ENCODE measurements around the gene PAN2. TPM values are rescaled to one million over a fixed set of nuclear protein-coding genes. Genes with fewer than 3 reads are reported as not detected.

Gene PAN2
- total RNA-seq, 4 donors from 2014 or later: 95.7 to 148 (median 134) TPM

DNA sequence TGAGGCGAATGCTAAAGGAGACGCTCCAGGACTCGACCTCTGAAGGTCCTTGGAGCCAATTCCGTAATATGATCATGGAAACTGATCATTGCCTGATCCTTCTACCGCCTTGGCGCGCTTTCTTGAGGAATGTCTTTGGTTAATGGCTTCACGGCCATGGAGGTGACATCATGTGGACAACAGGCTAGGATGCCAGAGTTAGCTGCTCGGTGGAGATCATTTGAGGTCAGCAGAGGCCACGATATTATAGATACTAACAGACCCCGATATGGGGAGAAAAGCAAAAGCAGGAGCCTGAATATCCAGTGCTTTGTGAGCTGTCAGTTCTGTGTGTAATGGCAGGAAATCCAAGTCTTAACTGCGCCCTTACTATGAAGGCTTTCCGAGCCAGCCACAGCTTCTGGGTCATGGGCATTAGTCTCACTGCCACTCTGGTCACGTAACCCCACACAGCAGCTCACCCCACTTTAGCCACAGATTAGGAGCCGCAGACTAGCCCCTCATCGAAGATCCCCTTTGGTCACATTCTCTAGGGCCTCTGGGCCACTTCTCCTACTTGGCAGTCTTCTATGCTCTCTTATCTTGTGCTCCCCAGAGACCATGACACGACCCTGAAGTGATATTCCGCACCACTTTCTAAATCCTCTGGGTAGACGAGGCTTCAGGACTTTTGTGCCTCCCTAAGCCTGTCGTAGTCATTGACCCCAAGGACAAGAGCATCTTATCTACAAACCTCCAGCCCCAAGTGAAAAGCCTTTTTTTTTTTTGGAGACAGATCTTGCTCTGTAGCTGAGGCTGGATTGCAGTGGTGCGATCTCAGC lies 32.9 kb downstream of the PAN2 start:
- DNase-seq: no peak
- H3K4me3 ChIP-seq (replicated peaks in 1 of 3): peak overlapping the region in 2 of 3 donors; percentile 70 to 86
- TF ChIP-seq POLR2A (IDR thresholded peaks at IDR 0.05): no peak
- TF ChIP-seq, protein P1, sequence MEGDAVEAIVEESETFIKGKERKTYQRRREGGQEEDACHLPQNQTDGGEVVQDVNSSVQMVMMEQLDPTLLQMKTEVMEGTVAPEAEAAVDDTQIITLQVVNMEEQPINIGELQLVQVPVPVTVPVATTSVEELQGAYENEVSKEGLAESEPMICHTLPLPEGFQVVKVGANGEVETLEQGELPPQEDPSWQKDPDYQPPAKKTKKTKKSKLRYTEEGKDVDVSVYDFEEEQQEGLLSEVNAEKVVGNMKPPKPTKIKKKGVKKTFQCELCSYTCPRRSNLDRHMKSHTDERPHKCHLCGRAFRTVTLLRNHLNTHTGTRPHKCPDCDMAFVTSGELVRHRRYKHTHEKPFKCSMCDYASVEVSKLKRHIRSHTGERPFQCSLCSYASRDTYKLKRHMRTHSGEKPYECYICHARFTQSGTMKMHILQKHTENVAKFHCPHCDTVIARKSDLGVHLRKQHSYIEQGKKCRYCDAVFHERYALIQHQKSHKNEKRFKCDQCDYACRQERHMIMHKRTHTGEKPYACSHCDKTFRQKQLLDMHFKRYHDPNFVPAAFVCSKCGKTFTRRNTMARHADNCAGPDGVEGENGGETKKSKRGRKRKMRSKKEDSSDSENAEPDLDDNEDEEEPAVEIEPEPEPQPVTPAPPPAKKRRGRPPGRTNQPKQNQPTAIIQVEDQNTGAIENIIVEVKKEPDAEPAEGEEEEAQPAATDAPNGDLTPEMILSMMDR (IDR thresholded peaks at IDR 0.05): no peak
- peaks cover 41 to 50% of the 10 kb centered on the region in 2 donors for H3K4me1 ChIP-seq
- intact Hi-C loops (cut with DNase I): no loop called here
- H3K9me3 ChIP-seq: no peaks in the 10 kb centered on the region
- H3K36me3 ChIP-seq: peaks cover 0 to 4% of the 10 kb centered on the region in 2 donors
- no peaks in the 10 kb centered on the region for H3K27me3 ChIP-seq
- peak overlapping the region; percentile 90 to 97 (median 91) for H3K27ac ChIP-seq
- WGBS, 2 donors: 36 to 41% methylated on average over 21 of the region's 21 CpGs

DNA sequence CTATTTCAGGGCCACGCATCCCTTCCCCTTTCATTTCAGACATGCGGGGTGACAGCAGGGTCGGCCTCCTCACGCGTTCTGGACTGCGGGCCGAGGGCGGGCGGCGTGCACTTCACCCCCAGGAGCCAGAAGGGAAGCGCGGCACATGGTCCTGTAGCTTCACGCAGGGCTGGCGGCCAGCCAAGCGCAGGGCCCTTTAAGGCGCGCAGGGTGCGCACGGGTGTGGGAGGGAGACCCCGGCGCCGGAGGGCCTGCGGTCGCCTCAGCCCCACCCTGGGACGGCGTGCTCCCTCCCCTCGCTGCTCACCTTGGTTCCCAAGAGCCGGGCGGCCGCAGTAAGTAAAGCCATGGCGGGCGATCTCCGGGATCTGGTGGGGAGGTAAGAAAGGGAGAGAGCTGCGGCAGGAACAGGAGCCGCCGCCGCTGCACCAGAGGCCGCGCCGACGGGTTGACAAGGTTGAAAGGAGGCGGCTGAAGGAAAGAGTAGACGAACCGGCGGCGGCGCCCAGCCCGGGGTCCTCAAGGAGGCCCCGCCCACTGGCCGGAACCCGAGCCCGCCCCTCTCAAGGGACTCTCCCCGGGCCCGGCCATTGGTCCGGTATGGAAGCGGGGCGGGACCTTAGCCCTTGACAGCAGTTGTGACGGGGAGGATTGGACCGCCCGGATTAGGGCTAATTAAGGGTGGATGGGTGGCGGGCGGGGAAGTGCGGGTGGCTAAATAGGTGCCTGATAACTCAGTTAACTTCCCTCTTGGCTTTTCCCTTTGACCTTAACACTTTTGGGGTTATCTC lies 33.8 kb downstream of the PAN2 start, which contains the start of gene CS:
CS (minus strand) TSS at position 478 of the 791 bp plus-strand sequence; CDS start at position 349, 129 bp downstream.
- 1% methylated on average over 28 to 45 of the region's 63 CpGs for WGBS, 2 donors

GRCh38 chr12:56299308-56299852 lies 34.4 kb downstream of the PAN2 start:
- Histone ChIP-seq H3K4me3 (replicated peaks in 1 of 3) (peak overlapping the region; percentile 4 to 86 (median 77)), H3K27ac (peak overlapping the region; percentile 66 to 91 (median 72)), H3K9me3 (no peaks in the 10 kb centered on the region), H3K27me3 (no peaks in the 10 kb centered on the region), H3K4me1 (peaks cover 41 to 50% of the 10 kb centered on the region in 2 donors), H3K36me3 (no peaks in the 10 kb centered on the region)
- peak in 1 of 2 donors; percentile 16 for DNase-seq
- WGBS, 2 donors: 1 to 2% methylated on average over 10 of the region's 10 CpGs
- intact Hi-C loops (cut with DNase I): loop anchor here (10.0 kb wide), 1 partner anchor 165 kb away; the partner anchor contains the start of gene SPRYD4
- TF ChIP-seq POLR2A (IDR thresholded peaks at IDR 0.05): no peak
- TF ChIP-seq, protein P1 (IDR thresholded peaks at IDR 0.05): no peak

More for the DNA sequence above, 33.8 kb downstream of the PAN2 start, which contains the start of gene CS:
- H3K4me1 ChIP-seq: peaks cover 41 to 50% of the 10 kb centered on the region in 2 donors
- peak within 1 kb of the TSS; percentile 90 to 97 (median 91) for H3K27ac ChIP-seq
- H3K4me3 ChIP-seq (replicated peaks in 1 of 3): peak within 1 kb of the TSS; percentile 4 to 86 (median 77)
- TF ChIP-seq POLR2A (IDR thresholded peaks at IDR 0.05): peak; percentile 60 to 81
- TF ChIP-seq, protein P1 (IDR thresholded peaks at IDR 0.05): peak in 1 of 6 experiments; percentile 24
- no peaks in the 10 kb centered on the region for H3K27me3 ChIP-seq
- no peaks in the 10 kb centered on the region for H3K9me3 ChIP-seq
- DNase-seq: peak; percentile 99 to 100
- peaks cover 0 to under 1% of the 10 kb centered on the region in 2 donors for H3K36me3 ChIP-seq
- intact Hi-C loops (cut with DNase I): loop anchor here (10.0 kb wide), 1 partner anchor 165 kb away; the partner anchor contains the start of gene SPRYD4

GRCh38 chr12:56298828-56299227 lies 35.0 kb downstream of the PAN2 start:
- Histone ChIP-seq H3K27me3 (no peaks in the 10 kb centered on the region), H3K9me3 (no peaks in the 10 kb centered on the region), H3K36me3 (no peaks in the 10 kb centered on the region), H3K4me1 (peaks cover 41 to 50% of the 10 kb centered on the region in 2 donors), H3K27ac (no peak overlapping the region), H3K4me3 (replicated peaks in 1 of 3) (peak overlapping the region in 2 of 3 donors; percentile 77 to 86)
- TF ChIP-seq, protein P1 (IDR thresholded peaks at IDR 0.05): no peak
- no peak for TF ChIP-seq POLR2A (IDR thresholded peaks at IDR 0.05)
- intact Hi-C loops (cut with DNase I): loop anchor here (10.0 kb wide), 1 partner anchor 166 kb away; the partner anchor contains the start of gene SPRYD4
- WGBS, 2 donors: 72 to 80% methylated on average over 5 of the region's 5 CpGs
- DNase-seq: no peak

Measured in thyroid gland (tissue), 4 donors.